ENCODE data around the gene RAB7B. TPM values are rescaled to one million over a fixed set of nuclear protein-coding genes. Genes with fewer than 3 reads are reported as not detected.

Gene RAB7B
- total RNA-seq, 1 donor from 2014 or later, result not detected

- DNase-seq (ENCODE audit: low spot score, unreplicated experiment), result no peak
- H3K27me3 Mint-ChIP-seq, result peaks cover 2% of the 10 kb centered on the region
- TF ChIP-seq CTCF (IDR thresholded peaks at IDR 0.05; ENCODE audit: unreplicated experiment), result no peak
- H3K4me3 Mint-ChIP-seq (ENCODE audit: low read depth), result no peak overlapping the region
- no peaks in the 10 kb centered on the region for H3K9me3 Mint-ChIP-seq (ENCODE audit: low read depth)
- no peak overlapping the region for H3K27ac Mint-ChIP-seq
- H3K4me1 Mint-ChIP-seq (ENCODE audit: low read depth), result peaks cover 8% of the 10 kb centered on the region
- no peaks in the 10 kb centered on the region for H3K36me3 Mint-ChIP-seq (ENCODE audit: insufficient read depth)
Observed at GRCh38 chr1:205972491-205973168, 30.6 kb downstream of the RAB7B start.

- Mint-ChIP-seq H3K27me3 (peaks cover 7% of the 10 kb centered on the region), H3K9me3 (ENCODE audit: low read depth) (no peaks in the 10 kb centered on the region), H3K27ac (no peak overlapping the region), H3K4me3 (ENCODE audit: low read depth) (no peak overlapping the region), H3K36me3 (ENCODE audit: insufficient read depth) (no peaks in the 10 kb centered on the region), H3K4me1 (ENCODE audit: low read depth) (peaks cover 6% of the 10 kb centered on the region)
- no peak for DNase-seq (ENCODE audit: low spot score, unreplicated experiment)
- no peak for TF ChIP-seq CTCF (IDR thresholded peaks at IDR 0.05; ENCODE audit: unreplicated experiment)
Observed at GRCh38 chr1:205972081-205972480, 31.1 kb downstream of the RAB7B start.

GRCh38 chr1:205971082-205971481 is 32.1 kb downstream of the RAB7B start:
- Mint-ChIP-seq H3K36me3 (ENCODE audit: insufficient read depth) (no peaks in the 10 kb centered on the region), H3K4me3 (ENCODE audit: low read depth) (no peak overlapping the region), H3K4me1 (ENCODE audit: low read depth) (no peaks in the 10 kb centered on the region), H3K27me3 (peaks cover 12% of the 10 kb centered on the region), H3K27ac (no peak overlapping the region), H3K9me3 (ENCODE audit: low read depth) (no peaks in the 10 kb centered on the region)
- DNase-seq (ENCODE audit: low spot score, unreplicated experiment), result no peak
- TF ChIP-seq CTCF (IDR thresholded peaks at IDR 0.05; ENCODE audit: unreplicated experiment), result no peak

- Mint-ChIP-seq H3K27ac (no peak overlapping the region), H3K27me3 (peaks cover 16% of the 10 kb centered on the region), H3K4me1 (ENCODE audit: low read depth) (no peaks in the 10 kb centered on the region), H3K9me3 (ENCODE audit: low read depth) (no peaks in the 10 kb centered on the region), H3K36me3 (ENCODE audit: insufficient read depth) (no peaks in the 10 kb centered on the region), H3K4me3 (ENCODE audit: low read depth) (no peak overlapping the region)
- no peak for TF ChIP-seq CTCF (IDR thresholded peaks at IDR 0.05; ENCODE audit: unreplicated experiment)
- DNase-seq (ENCODE audit: low spot score, unreplicated experiment), result no peak
Observed at GRCh38 chr1:205970486-205970885, 32.7 kb downstream of the RAB7B start.

- H3K4me3 Mint-ChIP-seq (ENCODE audit: low read depth), result no peak overlapping the region
- H3K36me3 Mint-ChIP-seq (ENCODE audit: insufficient read depth), result no peaks in the 10 kb centered on the region
- H3K9me3 Mint-ChIP-seq (ENCODE audit: low read depth), result no peaks in the 10 kb centered on the region
- TF ChIP-seq CTCF (IDR thresholded peaks at IDR 0.05; ENCODE audit: unreplicated experiment), result no peak
- no peak for DNase-seq (ENCODE audit: low spot score, unreplicated experiment)
- peaks cover 3% of the 10 kb centered on the region for H3K4me1 Mint-ChIP-seq (ENCODE audit: low read depth)
- peaks cover 26% of the 10 kb centered on the region for H3K27me3 Mint-ChIP-seq
- H3K27ac Mint-ChIP-seq, result peak overlapping the region; percentile 7
Observed at GRCh38 chr1:205969229-205969628, 34.0 kb downstream of the RAB7B start.

Measured in progenitor cell of endocrine pancreas (in vitro differentiated cells).